Right renal pelvis (tissue), 4 donors: Measurements from ENCODE around the gene DNAJA3. TPM values are rescaled to one million over a fixed set of nuclear protein-coding genes. Genes with fewer than 3 reads are reported as not detected.

ENCODE experiments used
- DNase-seq, 4 donors: peaks; one replicate each; pipeline ENCODE4 v3.0.0-alpha.2; 2013; ENCODE audit warnings: low read depth in 4 of 4, low spot score in 3 of 4, missing footprints in 1 of 4
- polyA plus RNA-seq, 4 donors: library from polyadenylated mRNA; unstranded; fragments of 120-200 nt; gene quantifications; one replicate each; pipeline ENCODE4 v1.2.1, GENCODE V29; 2013; ENCODE audit not compliant: insufficient read length in 4 of 4

DNAJA3 gene
- polyA plus RNA-seq, 4 donors: 37.1 to 41.0 (median 40.1) TPM

DNA sequence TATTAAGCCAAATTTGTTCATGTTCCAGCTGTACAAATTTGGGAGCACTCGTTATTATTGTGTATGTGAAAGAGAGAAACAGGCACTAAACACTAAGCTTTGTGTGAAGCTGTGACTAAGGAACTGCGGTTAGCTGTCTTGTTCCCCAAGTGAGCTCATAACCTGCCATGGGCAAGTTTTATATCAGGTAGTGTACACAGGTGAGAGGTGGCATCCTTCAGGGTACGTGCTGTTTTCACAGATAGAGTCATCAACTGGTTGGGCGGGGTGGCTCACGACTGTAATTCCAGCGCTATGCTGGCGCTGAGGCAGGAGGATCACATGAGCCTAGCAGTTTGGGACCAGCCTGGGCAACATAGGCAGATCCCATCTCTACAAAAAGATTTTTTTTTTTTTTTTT lies 2.8 kb downstream of the DNAJA3 start:
- no peak for DNase-seq

DNA sequence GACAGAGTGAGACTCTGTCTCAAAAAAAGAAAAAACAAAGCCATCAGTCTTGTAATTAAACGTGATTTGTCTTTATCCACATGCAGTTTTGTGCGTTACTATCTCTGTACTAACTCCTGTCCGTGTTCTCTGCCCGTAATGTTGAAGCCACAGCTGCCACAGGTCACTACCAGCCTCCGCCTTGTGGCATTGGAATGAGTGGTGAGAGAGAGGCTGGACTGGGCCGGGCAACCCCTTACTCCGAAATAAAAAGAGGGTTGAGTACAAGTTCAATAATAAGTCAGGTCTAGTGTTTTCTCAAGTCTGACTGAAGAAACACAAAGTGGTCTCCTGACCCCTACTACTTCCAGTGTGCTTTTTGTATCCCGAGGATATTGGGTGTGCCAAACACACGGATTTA lies 5.4 kb downstream of the DNAJA3 start:
- DNase-seq: no peak

DNA sequence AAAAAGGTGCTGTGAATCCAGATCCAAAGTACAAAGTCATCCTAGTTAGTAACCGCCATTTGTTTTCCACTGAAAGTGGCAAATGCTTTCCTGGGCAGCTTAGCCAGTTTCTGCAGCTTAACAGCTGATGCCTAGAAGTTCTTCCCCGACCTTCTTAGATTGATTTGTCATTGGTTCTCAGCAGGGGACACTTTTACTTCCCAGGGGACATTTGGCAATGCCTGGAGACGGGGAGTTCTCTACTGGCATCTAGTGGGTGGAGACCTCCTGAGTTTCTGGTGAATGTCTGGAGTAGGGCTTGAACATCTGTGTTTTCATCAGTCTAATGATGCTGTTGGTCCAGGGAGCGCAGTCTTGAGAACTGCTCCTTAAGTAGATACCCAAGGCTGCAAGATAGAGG lies 7.6 kb downstream of the DNAJA3 start:
- DNase-seq: no peak

DNA sequence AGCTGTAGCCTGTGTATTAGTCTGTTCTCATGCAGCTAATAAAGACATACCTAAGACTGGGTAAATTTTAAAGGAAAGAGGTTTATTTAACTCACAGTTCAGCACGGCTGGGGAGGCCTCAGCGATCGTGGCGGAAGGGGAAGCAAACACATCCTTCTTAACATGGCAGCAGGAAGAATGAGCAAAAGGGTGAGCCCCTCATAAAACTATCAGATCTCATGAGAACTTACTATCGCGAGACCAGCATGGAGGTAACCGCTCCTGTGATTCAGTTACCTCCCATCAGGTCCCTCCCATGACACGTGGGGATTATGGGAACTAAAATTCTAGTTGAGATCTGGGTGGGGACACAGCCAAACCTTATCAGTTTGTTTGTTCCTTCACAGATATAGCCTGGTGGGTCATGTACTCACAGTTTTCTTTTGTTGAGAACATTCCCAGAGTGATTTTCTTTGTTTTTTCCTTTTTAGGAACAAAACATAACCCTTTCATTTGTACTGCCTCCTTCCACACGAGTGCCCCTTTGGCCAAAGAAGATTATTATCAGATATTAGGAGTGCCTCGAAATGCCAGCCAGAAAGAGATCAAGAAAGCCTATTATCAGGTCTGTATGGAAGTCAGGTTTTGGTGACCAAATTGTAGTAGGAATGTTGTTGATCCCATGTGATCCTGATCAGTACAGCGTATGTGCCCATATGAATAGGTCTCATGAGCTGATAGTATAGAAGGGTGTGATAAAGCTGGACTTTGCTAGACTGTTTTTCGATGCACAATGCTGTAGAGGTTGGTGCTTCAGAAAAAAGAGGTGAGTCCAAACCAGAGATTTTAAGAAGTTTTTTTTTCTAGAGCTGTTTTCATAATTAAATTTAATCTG lies 8.5 kb downstream of the DNAJA3 start:
- DNase-seq: no peak

DNA sequence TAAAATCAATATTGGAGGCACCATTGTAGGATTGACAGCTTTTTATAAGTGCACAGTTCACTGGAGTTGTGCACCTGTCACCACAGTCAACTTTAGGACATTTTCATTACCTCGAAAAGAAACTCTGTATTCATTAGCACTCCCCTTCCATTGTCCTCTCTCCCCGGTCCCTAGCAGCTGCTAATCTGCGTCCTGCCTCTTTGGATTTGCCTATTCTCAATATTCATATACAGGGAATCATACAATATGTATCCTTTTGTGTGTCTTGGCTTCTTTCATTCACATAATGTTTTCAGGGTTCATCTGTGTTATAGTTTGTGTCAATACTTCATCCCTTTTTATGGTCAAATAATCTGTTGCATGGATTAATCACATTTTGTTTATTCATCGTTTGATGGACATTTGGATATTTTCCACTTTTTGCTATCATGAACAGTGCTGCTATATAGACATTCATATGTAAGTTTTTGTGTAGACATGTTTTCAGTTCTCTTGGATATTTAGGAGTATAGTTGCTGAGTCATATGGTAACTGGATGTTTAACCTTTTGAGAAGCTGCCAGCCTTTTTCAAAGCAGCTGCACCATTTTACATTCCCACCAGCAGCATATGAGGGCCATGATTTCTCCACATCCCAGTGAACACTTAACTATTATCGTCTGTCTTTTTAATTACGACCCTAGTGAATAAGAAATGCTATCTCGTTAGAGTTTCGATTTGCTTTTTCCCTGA lies 9.8 kb downstream of the DNAJA3 start:
- no peak for DNase-seq

DNA sequence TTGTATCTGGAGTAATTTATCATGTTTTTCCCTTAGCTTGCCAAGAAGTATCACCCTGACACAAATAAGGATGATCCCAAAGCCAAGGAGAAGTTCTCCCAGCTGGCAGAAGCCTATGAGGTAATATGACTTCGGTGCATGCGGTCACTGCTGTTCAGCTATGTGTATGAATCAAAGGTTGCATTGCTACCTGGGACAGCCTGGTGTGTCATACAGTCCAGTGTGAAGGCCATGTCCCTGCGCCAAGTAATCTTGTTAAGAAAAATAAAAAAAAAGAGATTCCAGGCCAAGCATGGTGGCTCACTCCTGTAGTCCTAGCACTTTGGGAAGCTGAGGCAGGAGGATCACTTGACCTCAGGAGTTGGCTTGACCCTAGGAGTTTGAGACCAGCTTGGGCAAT lies 11.7 kb downstream of the DNAJA3 start:
- no peak for DNase-seq

DNA sequence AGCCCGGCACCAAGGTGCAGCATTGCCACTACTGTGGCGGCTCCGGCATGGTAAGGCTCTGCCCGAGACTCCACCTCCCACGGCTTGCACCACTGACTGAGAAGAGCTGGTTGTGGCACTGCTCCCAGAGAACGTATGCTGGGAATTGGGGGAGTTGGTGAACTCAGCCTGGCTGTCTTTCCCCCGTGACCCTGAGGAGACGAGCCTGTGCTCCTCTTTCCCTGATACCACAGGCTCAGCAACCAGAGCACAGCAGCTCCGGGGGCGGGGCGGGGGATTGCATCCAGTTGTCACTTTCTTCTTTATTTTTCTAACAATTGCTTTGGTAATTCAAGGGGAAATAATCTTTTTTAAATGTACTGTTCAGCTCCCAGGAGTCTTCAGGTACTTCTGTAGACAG lies 16.7 kb downstream of the DNAJA3 start:
- DNase-seq: no peak

DNA sequence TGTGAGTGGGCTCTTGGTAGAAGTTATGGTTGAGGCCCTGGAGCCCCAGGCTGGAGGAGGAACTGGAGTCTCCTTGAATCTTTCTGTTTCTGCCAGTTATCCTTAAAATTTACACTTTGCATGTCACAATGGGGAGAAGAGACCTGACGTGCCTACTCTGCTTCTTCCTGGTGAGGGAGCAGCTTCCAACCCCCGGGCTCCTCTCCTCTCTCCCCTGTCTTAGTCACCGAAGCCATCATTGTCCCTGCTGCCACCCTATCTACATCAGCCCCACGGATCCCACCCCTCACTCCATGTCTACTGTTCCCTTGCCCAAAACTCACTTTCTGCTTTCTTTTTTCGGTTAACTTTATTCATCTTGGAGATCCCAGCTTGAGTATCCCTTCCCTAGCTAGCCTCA lies 17.6 kb downstream of the DNAJA3 start:
- no peak for DNase-seq

DNA sequence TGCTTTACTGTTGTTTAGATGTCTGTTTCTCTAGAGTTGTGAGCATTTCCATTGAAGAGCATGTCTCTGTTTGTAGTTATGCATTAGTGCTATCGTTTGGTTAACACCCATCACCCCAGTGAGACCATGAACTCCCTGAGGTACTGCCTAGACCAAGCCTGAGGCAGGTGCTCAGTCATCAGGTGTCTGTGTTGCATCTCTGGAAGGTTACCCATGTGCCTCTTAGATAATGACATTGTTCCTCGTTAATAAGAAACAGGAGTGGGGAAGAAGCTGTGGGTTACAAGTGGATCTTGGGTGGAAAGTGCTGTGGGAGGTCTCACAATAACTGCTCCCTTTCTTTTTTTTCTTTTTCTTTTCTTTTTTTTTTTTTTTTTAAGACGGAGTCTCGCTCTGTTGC lies 18.3 kb downstream of the DNAJA3 start:
- no peak for DNase-seq

DNA sequence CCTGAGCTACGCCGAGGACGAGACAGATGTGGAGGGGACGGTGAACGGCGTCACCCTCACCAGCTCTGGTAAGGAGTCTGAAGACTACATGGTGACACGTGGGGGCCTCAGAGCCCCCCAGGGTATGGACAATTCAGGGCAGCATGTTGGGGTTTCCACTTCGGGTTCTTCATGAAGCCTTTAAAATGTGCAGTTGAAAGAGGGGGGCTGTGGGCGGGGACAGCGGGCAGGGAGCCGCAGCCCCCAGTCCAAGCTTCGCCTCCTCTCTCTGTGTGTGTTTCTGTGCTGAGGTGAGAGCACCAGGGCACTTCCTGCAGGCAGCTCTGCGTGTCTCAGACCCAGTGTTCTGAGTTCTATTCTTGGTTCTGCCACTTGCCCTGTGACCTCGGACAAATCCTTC lies 24.8 kb downstream of the DNAJA3 start:
- DNase-seq: no peak

DNA sequence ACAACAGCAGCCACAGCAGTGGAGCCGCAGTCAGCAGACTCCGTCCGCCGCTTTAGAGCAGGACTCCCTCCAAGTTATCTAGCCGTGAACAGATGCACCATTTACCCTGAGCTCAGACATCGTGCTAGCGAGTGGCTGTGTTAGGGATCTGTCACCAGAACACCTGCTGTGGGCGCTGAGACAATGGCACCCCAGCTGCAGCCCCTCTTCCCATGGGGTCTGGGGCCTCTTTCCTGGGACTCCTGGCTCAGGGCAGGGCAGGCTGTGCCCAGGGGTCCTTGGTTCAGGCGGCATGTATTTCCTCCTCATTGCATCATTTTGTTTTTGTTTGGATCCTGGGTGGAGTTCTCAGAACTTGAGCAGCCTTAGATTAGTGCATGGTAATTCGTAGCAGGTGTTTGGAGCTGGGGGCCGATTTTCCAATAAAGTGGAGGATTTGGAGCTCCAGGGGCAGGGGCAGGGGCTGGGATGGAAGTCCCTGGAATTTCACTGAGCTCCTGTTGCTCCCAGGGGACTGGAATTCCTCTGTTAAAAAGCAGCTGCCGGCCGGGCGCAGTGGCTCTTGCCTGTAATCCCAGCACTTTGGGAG lies 25.4 kb downstream of the DNAJA3 start:
- DNase-seq: no peak

DNA sequence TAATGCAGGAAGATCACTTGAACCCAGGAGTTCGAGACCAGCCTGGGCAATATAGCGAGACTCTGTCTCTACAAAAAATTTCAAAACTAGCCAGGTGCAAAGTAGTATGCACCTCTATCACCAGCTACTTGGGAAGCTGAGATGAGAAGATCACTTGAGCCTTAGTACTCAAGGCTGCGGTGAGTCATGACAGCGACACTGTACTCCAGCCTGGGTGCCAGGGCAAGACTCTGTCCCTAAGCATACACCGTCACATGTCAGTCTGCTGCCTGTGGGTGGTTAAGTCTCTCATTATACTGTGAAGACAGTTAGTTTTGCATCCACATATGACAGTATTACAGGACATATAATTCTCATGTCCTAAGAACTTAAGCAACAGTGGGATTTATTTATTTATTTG lies 27.0 kb downstream of the DNAJA3 start:
- no peak for DNase-seq

DNA sequence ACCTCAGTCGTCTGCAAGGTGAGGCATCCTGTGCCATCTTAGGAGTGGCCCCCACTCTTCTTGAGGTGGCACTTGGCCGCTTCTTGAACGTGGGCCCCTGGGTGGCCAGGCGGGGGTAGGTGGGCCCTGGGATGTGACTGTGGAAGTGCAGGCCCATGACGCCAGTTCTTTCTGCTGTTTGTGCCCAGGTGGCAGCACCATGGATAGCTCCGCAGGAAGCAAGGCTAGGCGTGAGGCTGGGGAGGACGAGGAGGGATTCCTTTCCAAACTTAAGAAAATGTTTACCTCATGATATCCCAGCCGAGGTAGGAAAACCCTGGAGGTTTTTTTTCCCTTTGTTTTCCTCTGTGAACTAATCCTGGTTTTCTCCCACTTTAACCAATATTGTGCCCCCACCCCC lies 29.0 kb downstream of the DNAJA3 start:
- DNase-seq: no peak

DNA sequence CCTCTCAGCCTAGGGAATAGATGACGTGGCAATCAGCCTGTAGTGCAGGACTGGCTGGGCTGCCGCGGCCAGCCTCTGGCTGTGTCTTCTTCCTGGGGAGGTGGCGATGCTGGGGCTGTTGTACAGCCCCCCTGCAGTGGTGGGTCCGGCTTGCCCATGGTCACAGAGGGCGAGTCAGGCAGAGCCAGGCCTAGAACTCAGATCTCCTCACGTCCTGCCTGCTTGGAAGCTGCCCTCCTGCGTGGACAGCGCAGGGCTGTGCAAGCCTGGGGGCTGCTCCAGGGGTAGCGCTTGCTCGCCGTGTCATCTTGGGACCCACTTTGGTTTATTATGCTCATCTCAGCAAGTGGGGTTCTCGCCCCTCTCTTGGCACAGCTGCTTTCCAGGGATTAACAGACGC lies 29.4 kb downstream of the DNAJA3 start:
- DNase-seq: no peak

DNA sequence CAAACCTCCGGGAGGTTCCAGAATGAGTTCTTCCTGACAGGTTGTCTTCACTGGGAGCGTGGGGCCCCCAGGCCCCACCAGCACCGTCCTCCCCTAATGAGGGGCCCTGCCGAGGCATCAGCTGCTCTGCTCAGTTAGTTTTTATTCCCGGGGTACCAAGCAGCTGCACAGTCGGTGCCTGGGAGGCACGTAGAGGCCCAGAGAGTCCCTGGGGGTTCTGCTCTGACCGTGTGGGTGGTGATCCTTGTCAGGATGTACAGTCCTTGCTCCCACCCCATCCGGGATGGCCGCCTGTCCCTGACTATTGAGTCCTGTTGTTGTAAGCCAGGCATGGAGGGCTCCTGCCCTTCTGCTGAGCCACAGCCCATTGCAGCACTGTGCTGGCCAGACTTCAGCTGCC lies 30.3 kb downstream of the DNAJA3 start:
- DNase-seq: no peak

DNA sequence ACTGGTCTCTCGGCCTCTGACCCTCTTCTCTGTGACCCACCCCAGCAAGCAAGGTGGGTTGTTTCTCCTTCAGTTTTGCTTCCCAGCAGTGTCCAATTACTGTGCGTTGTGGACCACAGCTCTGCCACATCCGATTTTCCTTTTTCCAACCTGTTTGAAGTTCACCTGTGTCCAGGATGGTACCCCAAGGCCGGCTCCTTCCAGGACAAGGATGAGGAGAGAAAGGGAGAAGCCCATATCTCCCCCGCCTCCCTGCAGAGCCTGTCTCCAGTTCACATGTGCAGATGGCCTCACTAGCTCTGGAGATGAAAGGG lies 35.2 kb downstream of the DNAJA3 start:
- no peak for DNase-seq

DNA sequence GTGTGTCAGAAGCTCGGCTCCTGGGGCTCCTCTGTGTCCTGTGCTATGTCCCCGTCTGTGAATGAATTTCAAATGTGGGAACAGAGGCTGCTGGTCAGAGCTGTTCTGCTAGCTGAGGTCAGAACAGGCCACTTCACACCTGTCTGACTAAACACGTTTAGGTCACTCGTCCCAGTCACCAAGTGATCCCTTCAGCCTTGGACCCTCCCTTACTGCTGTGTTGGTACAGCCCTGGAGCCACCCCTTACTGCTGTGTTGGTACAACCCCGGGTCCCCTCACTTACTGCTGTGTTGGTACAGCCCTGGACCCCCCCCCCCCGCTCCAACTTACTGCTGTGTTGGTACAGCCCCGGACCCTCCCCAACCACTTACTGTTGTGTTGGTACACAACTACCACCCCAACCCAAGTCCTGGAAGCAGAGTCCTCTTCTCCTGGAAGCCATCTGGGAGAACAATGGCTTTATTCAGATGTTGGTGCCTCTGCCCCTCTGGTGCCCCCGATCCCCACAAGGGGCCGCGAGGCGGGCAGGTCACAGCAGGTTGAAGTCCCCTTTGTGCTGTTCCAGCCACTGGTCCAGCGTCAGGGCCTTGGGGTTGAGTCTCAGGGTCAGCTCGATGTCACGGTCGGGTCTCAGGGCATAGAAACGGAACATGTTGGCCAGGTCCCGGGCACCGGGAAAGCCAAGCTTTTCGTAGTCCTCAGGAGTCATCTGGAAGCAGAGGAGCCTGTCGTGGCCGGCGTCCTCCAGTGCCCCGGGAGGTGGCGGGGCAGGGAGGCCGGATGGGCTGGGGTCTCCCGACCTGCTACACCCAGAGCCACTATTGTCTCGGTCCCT lies 35.8 kb downstream of the DNAJA3 start:
- DNase-seq: no peak

DNA sequence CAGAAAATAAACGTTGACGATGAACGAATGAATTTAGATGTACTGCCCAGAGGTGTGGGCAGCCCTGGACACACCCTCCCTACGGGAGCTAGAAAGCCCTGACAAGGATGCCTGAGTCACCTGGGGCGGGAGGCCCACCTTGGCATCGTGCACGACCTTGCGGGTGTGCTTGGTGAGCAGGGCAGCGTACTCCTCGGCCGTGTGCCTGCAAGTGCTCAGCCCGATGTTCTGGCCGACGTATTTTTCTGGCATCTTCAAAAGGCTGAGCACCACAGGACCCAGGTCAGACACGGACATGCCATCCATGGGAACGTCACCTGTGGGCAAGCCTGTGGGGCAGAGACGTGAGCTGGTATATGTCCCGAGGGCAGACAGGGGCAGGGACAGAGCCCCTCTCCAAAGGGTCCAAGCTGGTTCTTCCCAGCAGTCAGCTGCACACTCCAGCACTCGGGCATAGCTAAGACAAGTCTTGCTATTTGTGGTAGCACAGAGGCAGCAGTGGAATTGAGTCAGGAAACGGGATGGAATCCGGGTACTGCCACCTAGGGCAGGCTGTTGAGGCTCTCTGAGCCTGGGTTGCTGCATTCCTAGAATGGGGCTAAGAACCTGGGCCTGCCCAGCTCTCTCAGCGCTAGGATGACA lies 38.0 kb downstream of the DNAJA3 start:
- DNase-seq: no peak

DNA sequence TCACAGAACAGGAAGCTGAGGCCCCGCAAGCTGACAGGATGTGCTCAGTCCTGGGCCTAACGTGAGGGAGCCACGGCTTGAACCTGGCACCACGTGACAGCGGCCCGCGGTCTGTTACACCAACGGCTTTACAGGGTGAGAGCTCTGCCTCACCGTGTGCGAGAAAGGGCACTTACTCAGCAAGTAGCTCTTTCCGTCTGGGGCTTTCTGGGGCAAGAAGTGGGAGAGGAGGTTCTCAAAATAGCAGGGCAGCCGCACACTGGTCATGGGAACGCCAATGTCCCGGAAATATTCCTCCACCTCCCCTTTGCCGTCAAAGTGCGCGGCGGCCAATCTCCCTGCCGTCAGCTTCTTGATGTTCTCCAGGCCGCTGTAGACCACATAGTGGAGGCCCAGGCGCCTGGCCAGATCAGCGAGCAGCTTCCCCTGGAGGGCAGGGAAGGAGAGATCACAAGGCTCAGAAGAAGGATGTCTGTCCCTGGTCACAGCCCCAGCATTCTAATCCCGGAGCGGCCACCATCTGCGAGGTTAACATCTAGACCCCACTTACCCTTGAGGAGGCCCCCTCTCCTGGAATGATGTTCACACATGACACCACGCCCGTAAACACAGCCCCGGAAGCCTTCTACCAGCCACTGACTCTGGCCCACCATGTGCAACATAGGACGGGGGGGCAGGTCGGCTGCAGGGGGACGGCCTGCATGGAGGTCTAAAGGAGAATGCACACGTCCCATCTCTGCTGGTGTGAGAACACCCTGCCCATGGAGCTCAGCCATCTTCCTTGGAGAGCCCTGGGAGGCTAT lies 40.5 kb downstream of the DNAJA3 start:
- DNase-seq: no peak

DNA sequence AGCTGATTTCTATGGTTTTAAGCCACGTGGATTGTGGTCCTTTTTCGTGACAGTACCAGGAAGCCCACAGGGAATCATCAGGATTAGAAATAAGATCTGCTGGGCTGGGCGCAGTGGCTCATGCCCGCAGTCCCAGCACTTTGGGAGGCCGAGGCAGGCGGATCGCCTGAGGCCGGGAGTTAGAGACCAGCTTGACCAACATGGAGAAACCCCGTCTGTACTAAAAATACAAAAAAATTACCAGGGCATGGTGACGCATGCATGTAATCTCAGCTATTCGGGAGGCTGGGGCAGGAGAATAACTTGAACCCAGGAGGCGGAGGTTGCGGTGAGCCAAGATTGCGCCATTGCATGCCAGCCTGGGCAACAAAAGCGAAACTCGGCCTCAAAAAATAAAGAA lies 42.2 kb downstream of the DNAJA3 start:
- DNase-seq: no peak
